IMR-90 (cell line): Measurements from ENCODE around the gene MGAT1. TPM values are rescaled to one million over a fixed set of nuclear protein-coding genes. Genes with fewer than 3 reads are reported as not detected.

Experiments used
- ATAC-seq: fragments of 200-7000 bp; cut with Tn5 transposase; 2 replicates; pipeline ENCODE4 v1.9.1; 2020; ENCODE audit warnings: low read depth, mild to moderate bottlenecking, moderate library complexity
- BruUV-seq: library from RNA; stranded (reverse); fragments of 400-500 nt; replicated peaks from 2 replicates; lab custom pipeline; 2021; lab: Mats Ljungman, UMichigan
- CTCF ChIA-PET: fragments of 300-600 bp; formaldehyde crosslinking; extraction: SDS; loops from one replicate; lab custom pipeline; 2021; ENCODE audit warnings: antibody characterized with exemption; lab: Yijun Ruan, JAX
- POLR2A ChIA-PET: fragments of 300-600 bp; sonication (Branson Sonifier 250); formaldehyde crosslinking; loops from one replicate; lab custom pipeline; 2022; ENCODE audit warnings: antibody characterized with exemption; ENCODE audit not compliant: unreplicated experiment; lab: Charles Lee
- DNase-seq: peaks from one replicate; pipeline ENCODE4 v3.0.0; 2013
- H2AFZ ChIP-seq: replicated peaks from 2 replicates; pipeline ENCODE3; 2013; ENCODE audit warnings: low read length, mild to moderate bottlenecking; ENCODE audit not compliant: poor library complexity
- H2AK5ac ChIP-seq: 2 replicates; pipeline ENCODE4 v1.6.1; 2013; ENCODE audit warnings: low read depth, low read length, inconsistent platforms
- H2AK9ac ChIP-seq: replicated peaks from 2 replicates; pipeline ENCODE3; 2013; ENCODE audit warnings: mild to moderate bottlenecking, low read depth, low read length, moderate library complexity; ENCODE audit not compliant: poor library complexity
- H2BK120ac ChIP-seq: 2 replicates; pipeline ENCODE4 v1.6.1; 2013; ENCODE audit warnings: low read depth, low read length, inconsistent platforms
- H2BK15ac ChIP-seq: 3 replicates; pipeline ENCODE4 v1.6.1; 2013; ENCODE audit warnings: low read depth, low read length, inconsistent platforms
- H2BK20ac ChIP-seq: 2 replicates; pipeline ENCODE4 v1.6.1; 2013; ENCODE audit warnings: low read depth, mild to moderate bottlenecking, inconsistent platforms, low read length, moderate library complexity
- H2BK5ac ChIP-seq: 2 replicates; pipeline ENCODE4 v1.6.1; 2013; ENCODE audit warnings: mild to moderate bottlenecking, low read depth, low read length, inconsistent platforms; ENCODE audit not compliant: poor library complexity, severe bottlenecking
- H3K14ac ChIP-seq: replicated peaks from 2 replicates; pipeline ENCODE4 v1.6.1; 2013; ENCODE audit warnings: low read depth, low read length, inconsistent platforms
- H3K18ac ChIP-seq: 2 replicates; pipeline ENCODE4 v1.6.1; 2013; ENCODE audit warnings: low read depth, low read length, control low read depth
- H3K23ac ChIP-seq: 2 replicates; pipeline ENCODE4 v1.6.1; 2013; ENCODE audit warnings: low read depth, low read length, inconsistent platforms
- H3K27ac ChIP-seq: 2 replicates; pipeline ENCODE4 v1.5.1; 2013; ENCODE audit warnings: mild to moderate bottlenecking, control low read depth, low read length; ENCODE audit not compliant: insufficient read depth
- H3K27me3 ChIP-seq: 2 replicates; pipeline ENCODE4 v1.6.1; 2013; ENCODE audit warnings: low read length; ENCODE audit not compliant: control insufficient read depth, insufficient read depth
- H3K36me3 ChIP-seq: 2 replicates; pipeline ENCODE4 v1.6.1; 2013; ENCODE audit warnings: low read length, mixed read lengths; ENCODE audit not compliant: control insufficient read depth, insufficient read depth
- H3K4ac ChIP-seq: 2 replicates; pipeline ENCODE4 v1.6.1; 2013; ENCODE audit warnings: low read depth, low read length, inconsistent platforms
- H3K4me1 ChIP-seq: 2 replicates; pipeline ENCODE4 v1.6.1; 2013; ENCODE audit warnings: low read length, mixed read lengths; ENCODE audit not compliant: control insufficient read depth, insufficient read depth
- H3K4me2 ChIP-seq: 2 replicates; pipeline ENCODE4 v1.6.1; 2013; ENCODE audit warnings: low read depth, mild to moderate bottlenecking, control low read depth, low read length, moderate library complexity
- H3K4me3 ChIP-seq: 2 replicates; pipeline ENCODE4 v1.5.1; 2013; ENCODE audit warnings: low read depth, mild to moderate bottlenecking, control low read depth, low read length, moderate library complexity; ENCODE audit not compliant: insufficient read depth
- H3K56ac ChIP-seq: 2 replicates; pipeline ENCODE4 v1.6.1; 2013; ENCODE audit warnings: low read length, inconsistent platforms; ENCODE audit not compliant: insufficient read depth; ENCODE audit errors: extremely low read depth
- H3K79me1 ChIP-seq, 2 experiments: 2 replicates each; pipeline ENCODE4 v1.6.1; 2013; ENCODE audit warnings: low read length in 2 of 2, inconsistent platforms in 1 of 2, low read depth in 1 of 2
- H3K9ac ChIP-seq: 2 replicates; pipeline ENCODE4 v1.6.1; 2013; ENCODE audit warnings: low read depth, low read length, control low read depth
- H3K9me1 ChIP-seq: 2 replicates; pipeline ENCODE4 v1.6.1; 2013; ENCODE audit warnings: low read length, inconsistent platforms; ENCODE audit not compliant: insufficient read depth
- H3K9me3 ChIP-seq: 2 replicates; pipeline ENCODE4 v1.6.1; 2013; ENCODE audit warnings: low read length; ENCODE audit not compliant: control insufficient read depth, insufficient read depth
- H4K20me1 ChIP-seq: 2 replicates; pipeline ENCODE4 v1.6.1; 2013; ENCODE audit warnings: low read length, inconsistent platforms; ENCODE audit not compliant: insufficient read depth
- H4K5ac ChIP-seq: 2 replicates; pipeline ENCODE4 v1.6.1; 2013; ENCODE audit warnings: mild to moderate bottlenecking, low read depth, low read length, control low read depth
- H4K8ac ChIP-seq, 2 experiments: 2 replicates each; pipeline ENCODE4 v1.6.1; 2013; ENCODE audit warnings: low read depth in 2 of 2, low read length in 2 of 2, control low read depth in 1 of 2, inconsistent platforms in 1 of 2
- H4K91ac ChIP-seq: 2 replicates; pipeline ENCODE4 v1.6.1; 2013; ENCODE audit warnings: low read depth, low read length, inconsistent platforms; ENCODE audit not compliant: insufficient read depth
- CTCF ChIP-seq: conservative IDR thresholded peaks from 2 replicates; pipeline ENCODE4 v1.5.1; 2012; ENCODE audit warnings: mild to moderate bottlenecking, low read depth, low read length, improper control_type of control experiment
- ELK1 ChIP-seq: fragments of 150-350 bp; IDR thresholded peaks from 2 replicates; pipeline ENCODE4 v1.6.1; 2016; ENCODE audit warnings: low read depth, mild to moderate bottlenecking, low read length, moderate library complexity, borderline replicate concordance
- MAZ ChIP-seq: IDR thresholded peaks from 2 replicates; pipeline ENCODE4 v1.6.1; 2012; ENCODE audit warnings: low read depth, mild to moderate bottlenecking, low read length, improper control_type of control experiment, moderate library complexity, borderline replicate concordance
- MXI1 ChIP-seq: IDR thresholded peaks from 2 replicates; pipeline ENCODE4 v1.6.1; 2012; ENCODE audit warnings: low read depth, mild to moderate bottlenecking, low read length, moderate library complexity, borderline replicate concordance
- NFE2L2 ChIP-seq: fragments of 150-350 bp; IDR thresholded peaks from 2 replicates; pipeline ENCODE4 v1.6.1; 2016; ENCODE audit warnings: low read depth, mild to moderate bottlenecking, low read length
- POLR2A ChIP-seq: IDR thresholded peaks from 2 replicates; pipeline ENCODE4 v1.6.1; 2012; ENCODE audit warnings: mild to moderate bottlenecking, low read depth, low read length
- RAD21 ChIP-seq: IDR thresholded peaks from 2 replicates; pipeline ENCODE4 v1.6.1; 2012; ENCODE audit warnings: low read length, improper control_type of control experiment
- RFX5 ChIP-seq: IDR thresholded peaks from 2 replicates; pipeline ENCODE4 v1.8.0; 2012; ENCODE audit warnings: low read depth, mild to moderate bottlenecking, low read length, moderate library complexity
- SMC3 ChIP-seq: fragments of 150-350 bp; IDR thresholded peaks from 2 replicates; pipeline ENCODE4 v1.6.1; 2016; ENCODE audit warnings: low read depth, mild to moderate bottlenecking, antibody characterized with exemption, low read length, moderate library complexity
- USF2 ChIP-seq: fragments of 150-350 bp; IDR thresholded peaks from 2 replicates; pipeline ENCODE4 v1.6.1; 2017; ENCODE audit warnings: mild to moderate bottlenecking, antibody characterized with exemption, low read length, low read depth
- WGBS, 2 experiments: methylation state at CpG; one replicate each; pipeline versions ENCODE4 v1.1.5 to v1.1.7; 2013; ENCODE audit warnings: missing lambda C conversion rate in 2 of 2; ENCODE audit not compliant: insufficient read length in 1 of 2; ENCODE audit errors: extremely low coverage in 2 of 2; 5-methylcytosine and 5-hydroxymethylcytosine counted together
- dilution Hi-C: fragments of 300-500 bp; cut with HindIII; formaldehyde crosslinking; loops from one replicate; pipeline ENCODE4 v1.14.3; 2018; ENCODE audit warnings: low sequenced_read_pairs; ENCODE audit not compliant: unreplicated experiment
- in situ Hi-C: fragments of 300-500 bp; cut with MboI; formaldehyde crosslinking; loops from 3 replicates; pipeline ENCODE4 v1.14.3; 2019; ENCODE audit warnings: low sequenced_read_pairs, inconsistent platforms, mixed read lengths
- intact Hi-C: fragments of 100-400 bp; cut with micrococcal nuclease; formaldehyde crosslinking; loops from 2 replicates; pipeline ENCODE4 v1.10.0; 2022
- polyA plus RNA-seq, 3 experiments: library from polyadenylated mRNA; depleted of rRNA; stranded (reverse); fragments of >200 nt; gene quantifications; 2 replicates each; pipeline ENCODE4 v1.2.3, GENCODE V29; 2012; ENCODE audit warnings: low replicate concordance in 1 of 3
- total RNA-seq: library from RNA; depleted of rRNA; stranded (reverse); fragments of >200 nt; gene quantifications from 2 replicates; pipeline ENCODE4 v1.2.3, GENCODE V29; 2012

Gene MGAT1
- total and polyA plus RNA-seq, 2 of the 4 experiments (the other 2 are of a cell fraction) = 56.3 to 141 TPM

- TF ChIP-seq MAZ = no peak
- TF ChIP-seq MXI1 = no peak
- TF ChIP-seq RFX5 = no peak
- no peak for TF ChIP-seq USF2
Observed at GRCh38 chr5:180815293-180815917, 12.8 kb upstream of the MGAT1 start (continued).

- in situ Hi-C loops (no loop called here), dilution Hi-C loops (no loop called here), intact Hi-C loops (no loop called here)
- 60% methylated on average over 1 of the region's 5 CpGs; no CpG with 5 or more reads in 1 of the 2 experiments for WGBS, 2 experiments
- no peak overlapping the region for H2AFZ ChIP-seq
- no peak overlapping the region for H3K14ac ChIP-seq
- no peak overlapping the region for H3K27ac ChIP-seq
- no peaks in the 10 kb centered on the region for H3K9me3 ChIP-seq
- no peak overlapping the region for H3K4ac ChIP-seq
- H2BK5ac ChIP-seq = no peak overlapping the region
- H3K27me3 ChIP-seq = no peaks in the 10 kb centered on the region
- no peaks in the 10 kb centered on the region for H3K36me3 ChIP-seq
- H3K9ac ChIP-seq = no peak overlapping the region
- ChIA-PET POLR2A (no interaction called here), CTCF (interaction anchor here (0.6 to 1.1 kb wide), 3 partner anchors 9 to 59 kb away, joined by 3 to 4 read pairs (median 4); no protein-coding TSS in a partner anchor)
- H3K4me1 ChIP-seq = peaks cover 17% of the 10 kb centered on the region
- no peak overlapping the region for H4K5ac ChIP-seq
- H2BK15ac ChIP-seq = no peak overlapping the region
- H2BK120ac ChIP-seq = no peak overlapping the region
- no peak overlapping the region for H2AK5ac ChIP-seq
- no peak overlapping the region for H3K4me2 ChIP-seq
- H4K20me1 ChIP-seq = no peaks in the 10 kb centered on the region
- no peak overlapping the region for H3K4me3 ChIP-seq
- no peak for ATAC-seq
- no peak overlapping the region for H4K91ac ChIP-seq
- H3K9me1 ChIP-seq = peaks cover 8% of the 10 kb centered on the region
- no peak overlapping the region for H2AK9ac ChIP-seq
- no peak for DNase-seq
- H2BK20ac ChIP-seq = no peak overlapping the region
- no peak overlapping the region for H3K23ac ChIP-seq
- no peak overlapping the region for H4K8ac ChIP-seq
- no peak overlapping the region for H3K18ac ChIP-seq
- H3K79me1 ChIP-seq = peaks cover 14 to 24% of the 10 kb centered on the region in 2 experiments
- no TSS peak for BruUV-seq
- no peak overlapping the region for H3K56ac ChIP-seq
- TF ChIP-seq RAD21 (no peak), SMC3 (no peak), ELK1 (no peak), CTCF (no peak), NFE2L2 (no peak), POLR2A (no peak)
Observed at GRCh38 chr5:180813420-180813819, 10.8 kb upstream of the MGAT1 start.
